HepG2 (cell line): ENCODE results near the gene PHKB. TPM values are rescaled to one million over a fixed set of nuclear protein-coding genes. Genes with fewer than 3 reads are reported as not detected.

ENCODE experiments used
- ATAC-seq: fragments of 200-7000 bp; cut with Tn5 transposase; 3 replicates; pipeline ENCODE4 v1.9.1; 2020; ENCODE audit warnings: mild to moderate bottlenecking, moderate library complexity
- BruUV-seq: library from RNA; stranded (reverse); fragments of 400-500 nt; replicated peaks from 2 replicates; lab custom pipeline; 2021; lab: Mats Ljungman, UMichigan
- CTCF ChIA-PET: fragments of 300-600 bp; formaldehyde crosslinking; extraction: SDS; loops from one replicate; lab custom pipeline; 2021; ENCODE audit warnings: low total read pairs, inconsistent platforms, low intra/inter-chr PET ratio; lab: Yijun Ruan, JAX
- POLR2A ChIA-PET: fragments of 350-600 bp; sonication (Branson Sonifier 250); formaldehyde crosslinking; loops from one replicate; lab custom pipeline; 2020; ENCODE audit warnings: antibody characterized with exemption, inconsistent platforms; lab: Yijun Ruan, JAX
- DNase-seq: peaks from one replicate; pipeline ENCODE4 v3.0.0-alpha.2; 2015; ENCODE audit warnings: low spot score
- FAIRE-seq: peaks from 3 replicates; lab custom pipeline; 2011; peaks lifted over from hg19 to GRCh38; lab: Jason Lieb, UNC
- H2AFZ ChIP-seq: one replicate; pipeline ENCODE4 v1.6.1; 2011; ENCODE audit warnings: low read length, inconsistent platforms
- H3K27ac ChIP-seq: fragments of 300-600 bp; 3 replicates; pipeline ENCODE4 v1.8.0; 2011; ENCODE audit warnings: mixed run types, mild to moderate bottlenecking, mixed read lengths, low read length, inconsistent platforms; ENCODE audit not compliant: insufficient read depth; ENCODE audit errors: extremely low read length
- H3K27me3 ChIP-seq, 2 experiments: fragments of 200-600 bp in 1 of 2; 2 replicates in 1 of 2; 3 replicates in 1 of 2; pipeline versions ENCODE4 v1.6.0 to v1.8.0; 2011; ENCODE audit warnings: low read length in 2 of 2, mild to moderate bottlenecking in 2 of 2, moderate library complexity in 2 of 2, inconsistent platforms in 1 of 2; ENCODE audit not compliant: insufficient read depth in 2 of 2, control insufficient read depth in 1 of 2
- H3K36me3 ChIP-seq, 2 experiments: fragments of 200-600 bp in 1 of 2; replicated peaks in 1 of 2; 2 replicates in 1 of 2; 3 replicates in 1 of 2; pipeline versions ENCODE4 v1.5.1 to v1.8.0; 2011; ENCODE audit warnings: low read length in 2 of 2, inconsistent platforms in 1 of 2; ENCODE audit not compliant: insufficient read depth in 2 of 2, control insufficient read depth in 1 of 2
- H3K4me1 ChIP-seq: 2 replicates; pipeline ENCODE4 v1.5.1; 2012; ENCODE audit warnings: low read length, inconsistent platforms; ENCODE audit not compliant: insufficient read depth
- H3K4me2 ChIP-seq: 2 replicates; pipeline ENCODE4 v1.6.0; 2011; ENCODE audit warnings: low read depth, low read length, inconsistent platforms
- H3K4me3 ChIP-seq, 3 experiments: fragments of 200-600 bp in 1 of 3; sonication (generic), shearing (Covaris generic) in 1 of 3; replicated peaks in 1 of 3; 2 replicates each; pipeline ENCODE4 v1.5.1; 2011 to 2016; ENCODE audit warnings: low read length in 3 of 3, inconsistent platforms in 2 of 3, low read depth in 2 of 3, mild to moderate bottlenecking in 2 of 3, control low read depth in 1 of 3, mixed read lengths in 1 of 3; ENCODE audit not compliant: insufficient read depth in 1 of 3
- H3K79me2 ChIP-seq: one replicate; pipeline ENCODE4 v1.6.1; 2011; ENCODE audit warnings: low read length, inconsistent platforms; ENCODE audit not compliant: insufficient read depth
- H3K9ac ChIP-seq: 2 replicates; pipeline ENCODE4 v1.6.0; 2011; ENCODE audit warnings: mild to moderate bottlenecking, low read depth, low read length, inconsistent platforms; ENCODE audit not compliant: insufficient read depth
- H3K9me3 ChIP-seq: 2 replicates; pipeline ENCODE4 v1.5.1; 2012; ENCODE audit warnings: mild to moderate bottlenecking, low read length
- H4K20me1 ChIP-seq: 2 replicates; pipeline ENCODE4 v1.6.0; 2011; ENCODE audit warnings: inconsistent platforms, mild to moderate bottlenecking, low read length, moderate library complexity; ENCODE audit not compliant: insufficient read depth
- FOXP4 ChIP-seq: sonication (generic); formaldehyde crosslinking; IDR thresholded peaks from 2 replicates; pipeline ENCODE4 v1.4.0; 2020; ENCODE audit warnings: missing genetic modification reagents
- HOXD1 ChIP-seq: sonication (generic); formaldehyde crosslinking; IDR thresholded peaks from 2 replicates; pipeline ENCODE4 v1.5.0; 2020; ENCODE audit warnings: missing genetic modification reagents
- MTF1 ChIP-seq: sonication (generic); formaldehyde crosslinking; IDR thresholded peaks from 2 replicates; pipeline ENCODE4 v1.5.0; 2020; ENCODE audit warnings: missing genetic modification reagents
- MXD1 ChIP-seq: sonication (generic); formaldehyde crosslinking; IDR thresholded peaks from 2 replicates; pipeline ENCODE4 v1.4.0; 2020; ENCODE audit warnings: mild to moderate bottlenecking, missing genetic modification reagents
- MXD3 ChIP-seq: IDR thresholded peaks from 2 replicates; pipeline ENCODE4 v1.6.1; 2016; ENCODE audit warnings: mild to moderate bottlenecking, missing biosample characterization, missing genetic modification reagents
- POLR2A ChIP-seq, 2 experiments: IDR thresholded peaks; 2 replicates each; pipeline ENCODE4 v1.6.1; 2011; ENCODE audit warnings: low read depth in 2 of 2, low read length in 2 of 2, mild to moderate bottlenecking in 1 of 2, moderate library complexity in 1 of 2; ENCODE audit not compliant: insufficient read depth in 1 of 2
- RXRB ChIP-seq: IDR thresholded peaks from 2 replicates; pipeline ENCODE4 v1.6.1; 2016; ENCODE audit warnings: borderline replicate concordance, missing genetic modification reagents, missing compliant biosample characterization
- TEF ChIP-seq: sonication (generic); formaldehyde crosslinking; IDR thresholded peaks from 2 replicates; pipeline ENCODE4 v1.5.0; 2020; ENCODE audit warnings: missing genetic modification reagents
- ZNF12 ChIP-seq: sonication (generic); formaldehyde crosslinking; IDR thresholded peaks from 2 replicates; pipeline ENCODE4 v1.5.0; 2020; ENCODE audit warnings: missing genetic modification reagents
- ZNF501 ChIP-seq: sonication (generic); formaldehyde crosslinking; IDR thresholded peaks from 2 replicates; pipeline ENCODE4 v1.5.1; 2020; ENCODE audit warnings: mild to moderate bottlenecking, moderate library complexity, missing genetic modification reagents
- ZNF550 ChIP-seq: sonication (generic); formaldehyde crosslinking; IDR thresholded peaks from 2 replicates; pipeline ENCODE4 v1.4.0; 2020; ENCODE audit warnings: mild to moderate bottlenecking, missing genetic modification reagents, borderline replicate concordance
- ZNF616 ChIP-seq: sonication (generic); formaldehyde crosslinking; IDR thresholded peaks from 2 replicates; pipeline ENCODE4 v1.5.0; 2020; ENCODE audit warnings: low read depth, mild to moderate bottlenecking, missing genetic modification reagents
- ZNF878 ChIP-seq: sonication (generic); formaldehyde crosslinking; IDR thresholded peaks from 2 replicates; pipeline ENCODE4 v1.8.1; 2023; ENCODE audit warnings: mild to moderate bottlenecking, missing genetic modification reagents, moderate library complexity
- ZZZ3 ChIP-seq: sonication (generic); formaldehyde crosslinking; IDR thresholded peaks from 2 replicates; pipeline ENCODE4 v1.4.0; 2020; ENCODE audit warnings: missing genetic modification reagents, mild to moderate bottlenecking, borderline replicate concordance
- WGBS: methylation state at CpG from one replicate; pipeline ENCODE4 v1.1.6; 2017; ENCODE audit warnings: low lambda C conversion rate; 5-methylcytosine and 5-hydroxymethylcytosine counted together
- in situ Hi-C: cut with HindIII; loops from 2 replicates; pipeline ENCODE4 v1.10.0; 2017; ENCODE audit warnings: low pct_unique_long_range_greater_than_20kb; ENCODE audit not compliant: extremely low pct_ligation_motif_present
- intact Hi-C: fragments of 100-400 bp; cut with micrococcal nuclease; formaldehyde crosslinking; loops from one replicate; pipeline ENCODE4 v1.10.0; 2022; ENCODE audit not compliant: unreplicated experiment
- polyA plus RNA-seq, 8 experiments: library from polyadenylated mRNA; depleted of rRNA in 3 of 8; stranded (reverse) in 7 of 8; unstranded in 1 of 8; fragments of >200 nt; fragmentation: Illumina TruSeq in 4 of 8; extraction: Trizol in 4 of 8; gene quantifications; 2 replicates each; pipeline versions ENCODE4 v1.2.1 to v1.2.3, GENCODE V29; 2011 to 2016; ENCODE audit warnings: low read depth in 4 of 8, missing spikeins in 1 of 8, mixed read lengths in 1 of 8; ENCODE audit not compliant: insufficient read depth in 1 of 8
- total RNA-seq, 5 experiments: library from RNA; depleted of rRNA; stranded (reverse); fragments of >200 nt; fragmentation: Illumina TruSeq; extraction: Trizol; gene quantifications; 2 replicates each; pipeline ENCODE4 v1.2.3, GENCODE V29; 2016; ENCODE audit warnings: low read depth in 1 of 5

PHKB gene
- total and polyA plus RNA-seq, 2 of the 13 experiments (the other 11 are each of a cell fraction or from before 2014, with no cell fraction given): 66.0 to 80.8 TPM

GRCh38 chr16:47459603-47460002 lies 1.5 kb upstream of the PHKB start:
- Histone ChIP-seq H3K79me2 (peaks cover 38% of the 10 kb centered on the region), H3K4me3 (peak overlapping the region; percentile 82 to 100 (median 99)), H3K27ac (peak overlapping the region; percentile 99), H4K20me1 (no peaks in the 10 kb centered on the region), H3K9ac (peak overlapping the region; percentile 92), H2AFZ (no peak overlapping the region), H3K4me2 (peak overlapping the region; percentile 85), H3K27me3 (no peaks in the 10 kb centered on the region; a peak in 1 of 5 replicates), H3K9me3 (no peaks in the 10 kb centered on the region), H3K36me3 (peaks cover 0 to 13% of the 10 kb centered on the region in 2 experiments; a peak in 2 of 5 replicates), H3K4me1 (peaks cover 52% of the 10 kb centered on the region)
- intact Hi-C loops: loop anchor here (2.0 to 5.0 kb wide), 2 partner anchors 39 to 317 kb away; partner anchors contain the start of gene NETO2
- WGBS: 65% methylated on average over 1 of the region's 1 CpG
- CTCF ChIA-PET: no interaction called here
- FAIRE-seq (no peak), ATAC-seq (no peak), DNase-seq (no peak)
- TF ChIP-seq HOXD1 (CRISPR knock-in tag) (no peak), MXD3 (no peak), MXD1 (CRISPR knock-in tag) (no peak), ZNF616 (0 out of 2 replicates have a peak, but pooled peaks have one; percentile 33), ZNF550 (CRISPR knock-in tag) (no peak), MTF1 (CRISPR knock-in tag) (no peak), TEF (CRISPR knock-in tag) (no peak), ZNF501 (CRISPR knock-in tag) (no peak), POLR2A (IDR thresholded peaks at IDR 0.05; ENCODE audit: insufficient read depth in 1 of 2, low read depth in 2 of 2, low read length in 2 of 2) (no peak), ZNF878 (no peak), ZNF12 (no peak), FOXP4 (CRISPR knock-in tag) (no peak), RXRB (CRISPR knock-in tag) (peak; percentile 6; the same call in 1 of the 2 replicates), ZZZ3 (no peak)
- POLR2A ChIA-PET: interaction anchor here (2.4 to 6.2 kb wide), 3 partner anchors 9 to 15 kb away, joined by 17 to 37 read pairs (median 28); no protein-coding TSS in a partner anchor
- BruUV-seq: no TSS peak
- in situ Hi-C loops: no loop called here
